DOHH2 (cell line): Measurements from ENCODE around the gene PIM1.

ENCODE experiments used
- CTCF ChIP-seq: fragments of 200-600 bp; sonication (generic); IDR thresholded peaks from one replicate; pipeline ENCODE4 v1.5.1; 2014; ENCODE audit warnings: antibody characterized with exemption, mild to moderate bottlenecking, low read depth, low read length; ENCODE audit not compliant: poor library complexity, severe bottlenecking
- EZH2phosphoT487 ChIP-seq: fragments of 200-600 bp; sonication (generic); IDR thresholded peaks from 2 replicates; pipeline ENCODE4 v1.6.1; 2017; ENCODE audit warnings: borderline replicate concordance, mild to moderate bottlenecking, antibody characterized with exemption, low read length, moderate library complexity, mixed read lengths

- TF ChIP-seq EZH2phosphoT487 = no peak
- no peak for TF ChIP-seq CTCF
Observed at GRCh38 chr6:37137201-37138090, 32.5 kb upstream of the PIM1 start.
